Colonic mucosa (tissue), 4 donors: ENCODE measurements around the gene CASP8AP2. TPM values are rescaled to one million over a fixed set of nuclear protein-coding genes. Genes with fewer than 3 reads are reported as not detected.

Experiments
- DNase-seq: peaks from one replicate; pipeline ENCODE4 v3.0.0-alpha.2; 2020
- H3K27ac ChIP-seq: fragments of 200-600 bp; one replicate; pipeline ENCODE4 v1.8.0; 2021
- H3K27me3 ChIP-seq: fragments of 200-600 bp; one replicate; pipeline ENCODE4 v1.8.0; 2021
- H3K36me3 ChIP-seq: fragments of 200-600 bp; one replicate; pipeline ENCODE4 v1.8.0; 2021
- H3K4me1 ChIP-seq: fragments of 200-600 bp; one replicate; pipeline ENCODE4 v1.8.0; 2021; ENCODE audit warnings: mild to moderate bottlenecking
- H3K4me3 ChIP-seq: fragments of 200-600 bp; one replicate; pipeline ENCODE4 v1.8.0; 2021
- H3K9ac ChIP-seq, 2 donors: one replicate each; pipeline ENCODE4 v1.7.0; 2013; ENCODE audit warnings: control low read depth in 2 of 2, low read depth in 2 of 2, low read length in 2 of 2
- H3K9me3 ChIP-seq: fragments of 200-600 bp; one replicate; pipeline ENCODE4 v1.8.0; 2021
- CTCF ChIP-seq: fragments of 200-600 bp; IDR thresholded peaks from one replicate; pipeline ENCODE4 v1.8.0; 2022; ENCODE audit warnings: antibody characterized with exemption, mild to moderate bottlenecking
- intact Hi-C: fragments of 100-400 bp; cut with DNase I; formaldehyde crosslinking; loops from one replicate; pipeline ENCODE4 v1.14.1; 2022
- total RNA-seq, 2 donors: library from RNA; stranded (reverse); fragmentation: NEBNext Ultra II Directional in 1 of 2; extraction: Animal tissue kit (Norgen Biotek cat#: 25700) in 1 of 2; gene quantifications; one replicate each; pipeline ENCODE4 v1.2.1, GENCODE V29; 2021
- donor health status: healthy.
- donor health status: DM: no; HTN: no; CAD: no.
- donor health status: DM: no; HTN: no; CAD: no.

CASP8AP2 gene
- total RNA-seq, 2 donors from 2014 or later, result 13.4 to 15.8 TPM

- Histone ChIP-seq H3K4me3 (no peak overlapping the region), H3K9me3 (no peaks in the 10 kb centered on the region), H3K9ac (no peak overlapping the region), H3K27me3 (no peaks in the 10 kb centered on the region), H3K27ac (no peak overlapping the region), H3K36me3 (peaks cover 6% of the 10 kb centered on the region), H3K4me1 (no peaks in the 10 kb centered on the region)
- no peak for DNase-seq
- intact Hi-C loops, result no loop called here
- no peak for TF ChIP-seq CTCF
Observed at GRCh38 chr6:89873721-89874120, 44.0 kb downstream of the CASP8AP2 start.

GRCh38 chr6:89874438-89874837 is 44.8 kb downstream of the CASP8AP2 start:
- Histone ChIP-seq H3K9me3 (no peaks in the 10 kb centered on the region), H3K9ac (no peak overlapping the region), H3K4me1 (no peaks in the 10 kb centered on the region), H3K36me3 (peaks cover 6% of the 10 kb centered on the region), H3K27ac (no peak overlapping the region), H3K4me3 (no peak overlapping the region), H3K27me3 (no peaks in the 10 kb centered on the region)
- no peak for DNase-seq
- no peak for TF ChIP-seq CTCF
- intact Hi-C loops, result no loop called here

GRCh38 chr6:89886378-89887120 is 56.9 kb downstream of the CASP8AP2 start:
- intact Hi-C loops, result no loop called here
- no peak overlapping the region for H3K27ac ChIP-seq
- no peaks in the 10 kb centered on the region for H3K4me1 ChIP-seq
- H3K9me3 ChIP-seq, result no peaks in the 10 kb centered on the region
- H3K9ac ChIP-seq, result no peak overlapping the region
- no peak overlapping the region for H3K4me3 ChIP-seq
- TF ChIP-seq CTCF, result no peak
- no peaks in the 10 kb centered on the region for H3K36me3 ChIP-seq
- DNase-seq, result no peak
- no peaks in the 10 kb centered on the region for H3K27me3 ChIP-seq

GRCh38 chr6:89887452-89888137 is 57.9 kb downstream of the CASP8AP2 start:
- intact Hi-C loops, result no loop called here
- no peak overlapping the region for H3K4me3 ChIP-seq
- no peak for TF ChIP-seq CTCF
- H3K27me3 ChIP-seq, result no peaks in the 10 kb centered on the region
- no peak overlapping the region for H3K27ac ChIP-seq
- H3K9ac ChIP-seq, result no peak overlapping the region
- H3K36me3 ChIP-seq, result no peaks in the 10 kb centered on the region
- H3K4me1 ChIP-seq, result no peaks in the 10 kb centered on the region
- H3K9me3 ChIP-seq, result no peaks in the 10 kb centered on the region
- DNase-seq, result no peak

- H3K4me3 ChIP-seq, result no peak overlapping the region
- TF ChIP-seq CTCF, result no peak
- H3K9me3 ChIP-seq, result no peaks in the 10 kb centered on the region
- H3K36me3 ChIP-seq, result no peaks in the 10 kb centered on the region
- H3K27ac ChIP-seq, result no peak overlapping the region
- DNase-seq, result no peak
- no peak overlapping the region for H3K9ac ChIP-seq
- no peaks in the 10 kb centered on the region for H3K4me1 ChIP-seq
- H3K27me3 ChIP-seq, result no peaks in the 10 kb centered on the region
- intact Hi-C loops, result no loop called here
Observed at GRCh38 chr6:89888138-89888514, 58.4 kb downstream of the CASP8AP2 start.
